PC-9 (cell line): ENCODE measurements around the gene CALML6.

Experiments used
- CTCF ChIP-seq: fragments of 200-600 bp; sonication (generic); conservative IDR thresholded peaks from 2 replicates; pipeline ENCODE4 v1.6.1; 2017; ENCODE audit warnings: mixed run types, antibody characterized with exemption, mild to moderate bottlenecking, moderate library complexity
- EZH2 ChIP-seq: fragments of 200-600 bp; sonication (generic); IDR thresholded peaks from 2 replicates; pipeline ENCODE4 v1.8.0; 2017; ENCODE audit warnings: antibody characterized with exemption, low read depth

- no peak for TF ChIP-seq CTCF
- TF ChIP-seq EZH2 = no peak
Measured at GRCh38 chr1:1924849-1925248, 9.8 kb downstream of the CALML6 start.
